Stimulated activated CD8-positive, alpha-beta memory T cell treated with anti-CD3 and anti-CD28 coated beads, Interleukin-7, amount 100 ng/mL, for 1 hour (primary cell): Measurements from ENCODE around the gene PPM1E.

Source experiments
- DNase-seq, 2 donors: peaks; one replicate each; pipeline ENCODE4 v3.0.0-alpha.2; 2020; ENCODE audit warnings: low read depth in 2 of 2

Gene PPM1E

GRCh38 chr17:58996968-58997367 lies 241.3 kb downstream of the PPM1E start:
- DNase-seq: no peak

- DNase-seq: no peak
Measured at GRCh38 chr17:58997756-58998553, 242.3 kb downstream of the PPM1E start.

GRCh38 chr17:58998871-58999270 lies 243.2 kb downstream of the PPM1E start:
- no peak for DNase-seq

- no peak for DNase-seq
Measured at GRCh38 chr17:58999500-58999899, 243.8 kb downstream of the PPM1E start.

GRCh38 chr17:59000022-59000421 lies 244.4 kb downstream of the PPM1E start:
- DNase-seq: no peak

- DNase-seq: peak; percentile 27 to 35
Measured at GRCh38 chr17:59001158-59001814, 245.6 kb downstream of the PPM1E start.

- no peak for DNase-seq
Measured at GRCh38 chr17:59002126-59002525, 246.5 kb downstream of the PPM1E start.

GRCh38 chr17:59002848-59003247 lies 247.2 kb downstream of the PPM1E start:
- DNase-seq: no peak

GRCh38 chr17:59003860-59004259 lies 248.2 kb downstream of the PPM1E start:
- no peak for DNase-seq

- DNase-seq: peak; percentile 41 to 55
Measured at GRCh38 chr17:59004338-59005111, 248.9 kb downstream of the PPM1E start.

- DNase-seq: no peak
Measured at GRCh38 chr17:59007995-59008394, 252.3 kb downstream of the PPM1E start.

GRCh38 chr17:59008737-59009136 lies 253.1 kb downstream of the PPM1E start:
- DNase-seq: no peak

- DNase-seq: no peak
Measured at GRCh38 chr17:59010026-59010425, 254.4 kb downstream of the PPM1E start.

GRCh38 chr17:59011975-59012374 lies 256.3 kb downstream of the PPM1E start:
- no peak for DNase-seq

GRCh38 chr17:59018019-59018418 lies 262.4 kb downstream of the PPM1E start:
- no peak for DNase-seq

GRCh38 chr17:59024916-59025315 lies 269.3 kb downstream of the PPM1E start:
- DNase-seq: no peak

- DNase-seq: no peak
Measured at GRCh38 chr17:59026176-59026939, 270.7 kb downstream of the PPM1E start.

- DNase-seq: no peak
Measured at GRCh38 chr17:59027750-59028149, 272.1 kb downstream of the PPM1E start.

- no peak for DNase-seq
Measured at GRCh38 chr17:59028328-59028727, 272.7 kb downstream of the PPM1E start.

GRCh38 chr17:59030811-59031210 lies 275.2 kb downstream of the PPM1E start:
- DNase-seq: no peak
